ENCODE measurements around the gene LXN. TPM values are rescaled to one million over a fixed set of nuclear protein-coding genes. Genes with fewer than 3 reads are reported as not detected.

The LXN gene
- total and polyA plus RNA-seq, 8 donors = 1.8 to 20.9 (median 13.9) TPM

GRCh38 chr3:158642474-158643210 lies 29.8 kb downstream of the LXN start:
- Histone ChIP-seq H3K27me3 (no peaks in the 10 kb centered on the region), H3K27ac (no peak overlapping the region), H3K36me3 (peaks cover 0 to 15% (median 11%) of the 10 kb centered on the region in 4 donors), H3K9me3 (no peaks in the 10 kb centered on the region), H3K4me1 (peaks cover 7 to 32% (median 18%) of the 10 kb centered on the region in 4 donors), H3K4me3 (no peak overlapping the region)
- no peak for TF ChIP-seq EP300 (IDR thresholded peaks at IDR 0.05)
- TF ChIP-seq POLR2AphosphoS5 (IDR thresholded peaks at IDR 0.05) = no peak
- no peak for TF ChIP-seq CTCF (IDR thresholded peaks at IDR 0.05)
- no peak for TF ChIP-seq POLR2A (IDR thresholded peaks at IDR 0.05)
- DNase-seq = no peak
- intact Hi-C loops (cut with DNase I; ENCODE audit: low total_unique reads) = no loop called here
- WGBS, 5 donors = 82 to 86% (median 82%) methylated on average over 6 of the region's 6 CpGs

GRCh38 chr3:158642005-158642404 lies 30.4 kb downstream of the LXN start:
- Histone ChIP-seq H3K4me3 (no peak overlapping the region), H3K36me3 (peaks cover 0 to 10% (median 8%) of the 10 kb centered on the region in 4 donors), H3K27ac (no peak overlapping the region), H3K9me3 (no peaks in the 10 kb centered on the region), H3K4me1 (peaks cover 7 to 26% (median 17%) of the 10 kb centered on the region in 4 donors), H3K27me3 (no peaks in the 10 kb centered on the region)
- no peak for TF ChIP-seq POLR2AphosphoS5 (IDR thresholded peaks at IDR 0.05)
- TF ChIP-seq EP300 (IDR thresholded peaks at IDR 0.05) = no peak
- TF ChIP-seq POLR2A (IDR thresholded peaks at IDR 0.05) = no peak
- TF ChIP-seq CTCF (IDR thresholded peaks at IDR 0.05) = no peak
- DNase-seq = no peak
- WGBS, 5 donors = 84 to 94% (median 90%) methylated on average over 7 of the region's 7 CpGs
- intact Hi-C loops (cut with DNase I; ENCODE audit: low total_unique reads) = no loop called here

- intact Hi-C loops (cut with DNase I; ENCODE audit: low total_unique reads) = no loop called here
- TF ChIP-seq CTCF (IDR thresholded peaks at IDR 0.05) = no peak
- TF ChIP-seq POLR2AphosphoS5 (IDR thresholded peaks at IDR 0.05) = no peak
- no peak for TF ChIP-seq POLR2A (IDR thresholded peaks at IDR 0.05)
- no peak for TF ChIP-seq EP300 (IDR thresholded peaks at IDR 0.05)
- Histone ChIP-seq H3K27me3 (no peaks in the 10 kb centered on the region), H3K27ac (no peak overlapping the region), H3K4me1 (peaks cover 6 to 12% (median 9%) of the 10 kb centered on the region in 4 donors), H3K9me3 (no peaks in the 10 kb centered on the region), H3K4me3 (no peak overlapping the region), H3K36me3 (no peaks in the 10 kb centered on the region)
- 77 to 89% (median 84%) methylated on average over 7 of the region's 7 CpGs for WGBS, 5 donors
- DNase-seq = no peak
Measured at GRCh38 chr3:158640646-158641045, 31.8 kb downstream of the LXN start.

GRCh38 chr3:158631981-158632380 lies 40.5 kb downstream of the LXN start:
- Histone ChIP-seq H3K4me3 (no peak overlapping the region), H3K4me1 (no peaks in the 10 kb centered on the region), H3K9me3 (no peaks in the 10 kb centered on the region), H3K27me3 (no peaks in the 10 kb centered on the region), H3K27ac (no peak overlapping the region), H3K36me3 (no peaks in the 10 kb centered on the region)
- DNase-seq = no peak
- intact Hi-C loops (cut with DNase I; ENCODE audit: low total_unique reads) = no loop called here
- TF ChIP-seq POLR2A (IDR thresholded peaks at IDR 0.05) (no peak), CTCF (IDR thresholded peaks at IDR 0.05) (no peak), EP300 (IDR thresholded peaks at IDR 0.05) (no peak), POLR2AphosphoS5 (IDR thresholded peaks at IDR 0.05) (no peak)

Data from stomach (tissue), 9 donors.